DND-41 (cell line): ENCODE results near the gene OR1F1.

Experiments used
- ATAC-seq: fragments of 200-7000 bp; cut with Tn5 transposase; 3 replicates; pipeline ENCODE4 v1.9.1; 2021; ENCODE audit warnings: low read depth; ENCODE audit not compliant: insufficient read depth
- DNase-seq: peaks from one replicate; pipeline ENCODE4 v3.0.0-alpha.2; 2020
- H2AFZ ChIP-seq: 2 replicates; pipeline ENCODE4 v1.6.0; 2012; ENCODE audit warnings: low read depth, low read length
- H3K27ac ChIP-seq: 2 replicates; pipeline ENCODE4 v1.5.1; 2012; ENCODE audit warnings: low read length, inconsistent platforms
- H3K27me3 ChIP-seq: fragments of 200-600 bp; sonication (generic); 2 replicates; pipeline ENCODE4 v1.6.0; 2012; ENCODE audit warnings: low read length, mild to moderate bottlenecking, inconsistent platforms; ENCODE audit not compliant: insufficient read depth, poor library complexity
- H3K36me3 ChIP-seq: 2 replicates; pipeline ENCODE4 v1.5.1; 2012; ENCODE audit warnings: low read length, inconsistent platforms; ENCODE audit not compliant: insufficient read depth
- H3K4me1 ChIP-seq: 2 replicates; pipeline ENCODE4 v1.5.1; 2012; ENCODE audit warnings: mild to moderate bottlenecking, low read length; ENCODE audit not compliant: insufficient read depth
- H3K4me2 ChIP-seq: 2 replicates; pipeline ENCODE4 v1.6.0; 2012; ENCODE audit warnings: mild to moderate bottlenecking, moderate library complexity, low read length, inconsistent platforms; ENCODE audit not compliant: insufficient read depth
- H3K4me3 ChIP-seq, 2 experiments: fragments of 200-600 bp in 1 of 2; shearing (Covaris generic) in 1 of 2; 2 replicates each; pipeline ENCODE4 v1.5.1; 2012 to 2016; ENCODE audit warnings: inconsistent platforms in 2 of 2, low read length in 2 of 2, mild to moderate bottlenecking in 2 of 2, low read depth in 1 of 2, moderate library complexity in 1 of 2
- H3K79me2 ChIP-seq: 2 replicates; pipeline ENCODE4 v1.6.0; 2012; ENCODE audit warnings: low read length, inconsistent platforms; ENCODE audit not compliant: insufficient read depth
- H3K9ac ChIP-seq: 2 replicates; pipeline ENCODE4 v1.6.0; 2012; ENCODE audit warnings: low read depth, mild to moderate bottlenecking, inconsistent platforms, low read length, moderate library complexity
- H3K9me3 ChIP-seq: 2 replicates; pipeline ENCODE4 v1.5.1; 2012; ENCODE audit warnings: low read length, moderate library complexity, mild to moderate bottlenecking, inconsistent platforms; ENCODE audit not compliant: insufficient read depth, severe bottlenecking
- H4K20me1 ChIP-seq: 2 replicates; pipeline ENCODE4 v1.6.0; 2012; ENCODE audit warnings: low read length; ENCODE audit not compliant: insufficient read depth
- EZH2 ChIP-seq: IDR thresholded peaks from 3 replicates; pipeline ENCODE4 v1.6.1; 2012; ENCODE audit warnings: borderline replicate concordance, low read depth, mild to moderate bottlenecking, moderate library complexity, low read length, inconsistent platforms; ENCODE audit not compliant: severe bottlenecking
- TF ChIP-seq, protein P1 (sequence below): IDR thresholded peaks from 2 replicates; pipeline ENCODE4 v1.5.1; 2012; ENCODE audit warnings: borderline replicate concordance, low read length, moderate library complexity, mild to moderate bottlenecking; ENCODE audit not compliant: poor library complexity, severe bottlenecking; ENCODE audit errors: extremely low read depth

OR1F1 gene

DNA sequence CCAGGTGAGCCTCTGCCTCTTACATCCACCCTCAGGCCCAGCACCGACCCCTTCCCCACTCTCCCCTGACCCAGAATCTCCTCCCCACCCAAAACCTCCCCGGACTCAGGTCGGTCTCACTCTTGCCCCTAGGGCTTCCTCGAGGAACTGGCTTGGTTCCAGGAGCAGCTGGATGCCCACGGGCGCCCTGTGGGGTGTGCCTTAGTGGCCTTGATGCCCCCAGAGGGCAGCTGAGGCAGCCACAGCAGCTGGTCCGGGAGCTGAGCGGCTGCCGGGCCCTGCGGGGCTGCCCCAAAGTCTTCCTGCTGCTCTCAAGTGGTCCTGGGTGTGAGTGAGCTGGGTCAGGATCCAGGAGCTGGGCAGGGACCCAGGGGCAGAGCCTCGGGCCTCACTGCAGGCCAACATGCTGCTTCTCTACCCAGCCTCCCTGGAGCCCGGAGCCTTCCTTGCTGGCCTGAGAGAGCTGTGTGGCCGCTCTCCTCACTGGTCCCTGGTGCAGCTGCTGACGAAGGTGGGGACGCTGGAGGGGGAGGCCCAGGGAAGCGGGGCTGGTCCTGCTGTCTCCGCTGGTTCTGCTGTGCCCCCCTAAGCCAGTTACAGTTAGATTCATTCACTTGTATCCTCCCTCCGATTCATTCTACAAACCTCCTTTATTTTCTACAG, 43.6 kb upstream of the OR1F1 start:
- Histone ChIP-seq H3K79me2 (no peaks in the 10 kb centered on the region), H3K27ac (no peak overlapping the region), H3K4me2 (no peak overlapping the region), H3K4me3 (no peak overlapping the region), H3K9me3 (no peaks in the 10 kb centered on the region), H2AFZ (no peak overlapping the region), H3K9ac (no peak overlapping the region), H3K36me3 (peaks cover 28% of the 10 kb centered on the region), H3K27me3 (no peaks in the 10 kb centered on the region), H3K4me1 (peaks cover 2% of the 10 kb centered on the region), H4K20me1 (0 out of 2 replicates have a peak, but pooled peaks cover 2% of the 10 kb centered on the region)
- no peak for DNase-seq
- ATAC-seq, result no peak
- TF ChIP-seq, protein P1, sequence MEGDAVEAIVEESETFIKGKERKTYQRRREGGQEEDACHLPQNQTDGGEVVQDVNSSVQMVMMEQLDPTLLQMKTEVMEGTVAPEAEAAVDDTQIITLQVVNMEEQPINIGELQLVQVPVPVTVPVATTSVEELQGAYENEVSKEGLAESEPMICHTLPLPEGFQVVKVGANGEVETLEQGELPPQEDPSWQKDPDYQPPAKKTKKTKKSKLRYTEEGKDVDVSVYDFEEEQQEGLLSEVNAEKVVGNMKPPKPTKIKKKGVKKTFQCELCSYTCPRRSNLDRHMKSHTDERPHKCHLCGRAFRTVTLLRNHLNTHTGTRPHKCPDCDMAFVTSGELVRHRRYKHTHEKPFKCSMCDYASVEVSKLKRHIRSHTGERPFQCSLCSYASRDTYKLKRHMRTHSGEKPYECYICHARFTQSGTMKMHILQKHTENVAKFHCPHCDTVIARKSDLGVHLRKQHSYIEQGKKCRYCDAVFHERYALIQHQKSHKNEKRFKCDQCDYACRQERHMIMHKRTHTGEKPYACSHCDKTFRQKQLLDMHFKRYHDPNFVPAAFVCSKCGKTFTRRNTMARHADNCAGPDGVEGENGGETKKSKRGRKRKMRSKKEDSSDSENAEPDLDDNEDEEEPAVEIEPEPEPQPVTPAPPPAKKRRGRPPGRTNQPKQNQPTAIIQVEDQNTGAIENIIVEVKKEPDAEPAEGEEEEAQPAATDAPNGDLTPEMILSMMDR, result no peak
- no peak for TF ChIP-seq EZH2

DNA sequence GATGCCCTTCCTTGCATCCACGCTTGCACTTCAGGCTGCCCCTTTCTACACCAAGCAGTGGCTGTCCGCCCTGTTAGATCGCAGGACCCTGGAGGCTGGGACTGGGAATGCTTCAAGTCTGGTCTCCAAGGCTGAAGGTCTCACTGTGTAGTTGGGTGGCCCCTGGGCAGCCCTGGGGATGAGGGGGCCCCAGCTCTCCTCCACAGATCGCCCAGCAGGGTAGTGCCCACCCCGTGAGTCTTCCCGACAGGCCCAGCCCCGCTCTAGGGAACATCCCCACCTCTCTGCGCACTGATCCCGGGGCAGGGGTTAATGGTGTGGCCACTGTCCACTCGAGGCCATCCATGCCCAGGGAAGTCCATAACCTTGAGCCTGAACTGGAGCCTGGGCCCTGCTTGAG, 42.9 kb upstream of the OR1F1 start:
- DNase-seq (no peak), ATAC-seq (no peak)
- H3K79me2 ChIP-seq, result no peaks in the 10 kb centered on the region
- no peaks in the 10 kb centered on the region for H3K9me3 ChIP-seq
- no peak for TF ChIP-seq EZH2
- TF ChIP-seq, protein P1, result no peak
- H3K4me1 ChIP-seq, result peaks cover 9% of the 10 kb centered on the region
- H4K20me1 ChIP-seq, result 0 out of 2 replicates have a peak, but pooled peaks cover 2% of the 10 kb centered on the region
- H3K9ac ChIP-seq, result no peak overlapping the region
- peaks cover 27% of the 10 kb centered on the region for H3K36me3 ChIP-seq
- H2AFZ ChIP-seq, result no peak overlapping the region
- no peak overlapping the region for H3K27ac ChIP-seq
- H3K4me2 ChIP-seq, result no peak overlapping the region
- H3K4me3 ChIP-seq, result no peak overlapping the region
- H3K27me3 ChIP-seq, result no peaks in the 10 kb centered on the region

- Histone ChIP-seq H4K20me1 (0 out of 2 replicates have a peak, but pooled peaks cover 2% of the 10 kb centered on the region), H3K9me3 (no peaks in the 10 kb centered on the region), H3K9ac (no peak overlapping the region), H3K4me2 (no peak overlapping the region), H3K27ac (no peak overlapping the region), H3K79me2 (no peaks in the 10 kb centered on the region), H3K36me3 (peaks cover 22% of the 10 kb centered on the region), H3K4me3 (no peak overlapping the region), H3K27me3 (no peaks in the 10 kb centered on the region), H3K4me1 (peaks cover 11% of the 10 kb centered on the region), H2AFZ (no peak overlapping the region)
- DNase-seq, result no peak
- no peak for TF ChIP-seq EZH2
- TF ChIP-seq, protein P1, result no peak
- ATAC-seq, result no peak
Measured at GRCh38 chr16:3145660-3146059, 42.3 kb upstream of the OR1F1 start.
